DOHH2 (cell line): Measurements from ENCODE around the gene IRF1.

Source experiments
- H3F3A ChIP-seq: fragments of 200-600 bp; sonication (generic), shearing (Covaris generic); 2 replicates; pipeline ENCODE4 v1.6.0; 2016; ENCODE audit warnings: antibody characterized with exemption, mild to moderate bottlenecking; ENCODE audit not compliant: control insufficient read depth, insufficient read depth
- H3K27ac ChIP-seq: fragments of 200-600 bp; sonication (generic); 2 replicates; pipeline ENCODE4 v1.5.1; 2014; ENCODE audit warnings: low read depth, mild to moderate bottlenecking, low read length, moderate library complexity
- H3K27me3 ChIP-seq: fragments of 200-600 bp; sonication (generic); 2 replicates; pipeline ENCODE4 v1.6.1; 2014; ENCODE audit warnings: mild to moderate bottlenecking, low read length, mixed read lengths; ENCODE audit not compliant: control insufficient read depth
- H3K36me3 ChIP-seq: fragments of 200-600 bp; sonication (generic); 2 replicates; pipeline ENCODE4 v1.6.1; 2014; ENCODE audit warnings: mild to moderate bottlenecking, low read length, moderate library complexity, mixed read lengths; ENCODE audit not compliant: control insufficient read depth
- H3K4me1 ChIP-seq: fragments of 200-600 bp; sonication (generic); 2 replicates; pipeline ENCODE4 v1.6.1; 2014; ENCODE audit warnings: mild to moderate bottlenecking, low read length, mixed read lengths; ENCODE audit not compliant: control insufficient read depth
- H3K4me2 ChIP-seq: fragments of 200-600 bp; sonication (generic); 2 replicates; pipeline ENCODE4 v1.6.0; 2014; ENCODE audit warnings: mild to moderate bottlenecking, low read length, moderate library complexity
- H3K4me3 ChIP-seq: fragments of 200-600 bp; sonication (generic); 2 replicates; pipeline ENCODE4 v1.5.1; 2014; ENCODE audit warnings: mild to moderate bottlenecking, low read length, mixed read lengths
- H3K79me2 ChIP-seq: fragments of 200-600 bp; sonication (generic); 2 replicates; pipeline ENCODE4 v1.6.1; 2014; ENCODE audit warnings: mild to moderate bottlenecking, low read length, mixed read lengths; ENCODE audit not compliant: control insufficient read depth
- H3K9me2 ChIP-seq: fragments of 200-600 bp; sonication (generic); replicated peaks from 2 replicates; pipeline ENCODE4 v1.6.1; 2014; ENCODE audit warnings: mild to moderate bottlenecking, low read length, mixed read lengths; ENCODE audit not compliant: control insufficient read depth
- H3K9me3 ChIP-seq: fragments of 200-600 bp; sonication (generic); 2 replicates; pipeline ENCODE4 v1.6.1; 2014; ENCODE audit warnings: antibody characterized with exemption, low read length, mixed read lengths; ENCODE audit not compliant: control insufficient read depth, insufficient read depth
- H4K20me1 ChIP-seq: fragments of 200-600 bp; sonication (generic); 2 replicates; pipeline ENCODE4 v1.6.0; 2014; ENCODE audit warnings: low read depth, mild to moderate bottlenecking, antibody characterized with exemption, low read length, moderate library complexity; ENCODE audit not compliant: control insufficient read depth, insufficient read depth
- EZH2phosphoT487 ChIP-seq: fragments of 200-600 bp; sonication (generic); IDR thresholded peaks from 2 replicates; pipeline ENCODE4 v1.6.1; 2017; ENCODE audit warnings: borderline replicate concordance, mild to moderate bottlenecking, antibody characterized with exemption, low read length, moderate library complexity, mixed read lengths
- TF ChIP-seq, protein P1 (sequence below): fragments of 200-600 bp; sonication (generic); IDR thresholded peaks from one replicate; pipeline ENCODE4 v1.5.1; 2014; ENCODE audit warnings: antibody characterized with exemption, mild to moderate bottlenecking, low read depth, low read length; ENCODE audit not compliant: poor library complexity, severe bottlenecking

The IRF1 gene

GRCh38 chr5:132530946-132531345 lies 40.4 kb upstream of the IRF1 start:
- Histone ChIP-seq H4K20me1 (no peaks in the 10 kb centered on the region), H3K27me3 (peaks cover 35% of the 10 kb centered on the region), H3K9me2 (no peaks in the 10 kb centered on the region), H3K27ac (no peak overlapping the region), H3K4me3 (no peak overlapping the region), H3K4me2 (no peak overlapping the region), H3K9me3 (no peaks in the 10 kb centered on the region), H3K79me2 (no peaks in the 10 kb centered on the region), H3K36me3 (no peaks in the 10 kb centered on the region), H3F3A (no peaks in the 10 kb centered on the region), H3K4me1 (peaks cover 13% of the 10 kb centered on the region)
- TF ChIP-seq, protein P1, sequence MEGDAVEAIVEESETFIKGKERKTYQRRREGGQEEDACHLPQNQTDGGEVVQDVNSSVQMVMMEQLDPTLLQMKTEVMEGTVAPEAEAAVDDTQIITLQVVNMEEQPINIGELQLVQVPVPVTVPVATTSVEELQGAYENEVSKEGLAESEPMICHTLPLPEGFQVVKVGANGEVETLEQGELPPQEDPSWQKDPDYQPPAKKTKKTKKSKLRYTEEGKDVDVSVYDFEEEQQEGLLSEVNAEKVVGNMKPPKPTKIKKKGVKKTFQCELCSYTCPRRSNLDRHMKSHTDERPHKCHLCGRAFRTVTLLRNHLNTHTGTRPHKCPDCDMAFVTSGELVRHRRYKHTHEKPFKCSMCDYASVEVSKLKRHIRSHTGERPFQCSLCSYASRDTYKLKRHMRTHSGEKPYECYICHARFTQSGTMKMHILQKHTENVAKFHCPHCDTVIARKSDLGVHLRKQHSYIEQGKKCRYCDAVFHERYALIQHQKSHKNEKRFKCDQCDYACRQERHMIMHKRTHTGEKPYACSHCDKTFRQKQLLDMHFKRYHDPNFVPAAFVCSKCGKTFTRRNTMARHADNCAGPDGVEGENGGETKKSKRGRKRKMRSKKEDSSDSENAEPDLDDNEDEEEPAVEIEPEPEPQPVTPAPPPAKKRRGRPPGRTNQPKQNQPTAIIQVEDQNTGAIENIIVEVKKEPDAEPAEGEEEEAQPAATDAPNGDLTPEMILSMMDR, result no peak
- no peak for TF ChIP-seq EZH2phosphoT487

- H3K9me2 ChIP-seq, result no peaks in the 10 kb centered on the region
- no peak for TF ChIP-seq EZH2phosphoT487
- TF ChIP-seq, protein P1, result no peak
- H3K4me3 ChIP-seq, result no peak overlapping the region
- H3K27ac ChIP-seq, result no peak overlapping the region
- H3K9me3 ChIP-seq, result no peaks in the 10 kb centered on the region
- H3K4me2 ChIP-seq, result no peak overlapping the region
- no peaks in the 10 kb centered on the region for H4K20me1 ChIP-seq
- H3K4me1 ChIP-seq, result peaks cover 24% of the 10 kb centered on the region
- no peaks in the 10 kb centered on the region for H3F3A ChIP-seq
- H3K27me3 ChIP-seq, result peaks cover 20% of the 10 kb centered on the region
- H3K36me3 ChIP-seq, result no peaks in the 10 kb centered on the region
- no peaks in the 10 kb centered on the region for H3K79me2 ChIP-seq
Measured at GRCh38 chr5:132528866-132529634, 38.5 kb upstream of the IRF1 start.

GRCh38 chr5:132528021-132528420 lies 37.4 kb upstream of the IRF1 start:
- Histone ChIP-seq H3K27ac (no peak overlapping the region), H3K4me1 (peaks cover 24% of the 10 kb centered on the region), H3K9me3 (no peaks in the 10 kb centered on the region), H4K20me1 (no peaks in the 10 kb centered on the region), H3K79me2 (no peaks in the 10 kb centered on the region), H3K4me2 (no peak overlapping the region), H3F3A (no peaks in the 10 kb centered on the region), H3K9me2 (no peaks in the 10 kb centered on the region), H3K27me3 (peaks cover 20% of the 10 kb centered on the region), H3K4me3 (no peak overlapping the region), H3K36me3 (no peaks in the 10 kb centered on the region)
- TF ChIP-seq EZH2phosphoT487, result no peak

DNA sequence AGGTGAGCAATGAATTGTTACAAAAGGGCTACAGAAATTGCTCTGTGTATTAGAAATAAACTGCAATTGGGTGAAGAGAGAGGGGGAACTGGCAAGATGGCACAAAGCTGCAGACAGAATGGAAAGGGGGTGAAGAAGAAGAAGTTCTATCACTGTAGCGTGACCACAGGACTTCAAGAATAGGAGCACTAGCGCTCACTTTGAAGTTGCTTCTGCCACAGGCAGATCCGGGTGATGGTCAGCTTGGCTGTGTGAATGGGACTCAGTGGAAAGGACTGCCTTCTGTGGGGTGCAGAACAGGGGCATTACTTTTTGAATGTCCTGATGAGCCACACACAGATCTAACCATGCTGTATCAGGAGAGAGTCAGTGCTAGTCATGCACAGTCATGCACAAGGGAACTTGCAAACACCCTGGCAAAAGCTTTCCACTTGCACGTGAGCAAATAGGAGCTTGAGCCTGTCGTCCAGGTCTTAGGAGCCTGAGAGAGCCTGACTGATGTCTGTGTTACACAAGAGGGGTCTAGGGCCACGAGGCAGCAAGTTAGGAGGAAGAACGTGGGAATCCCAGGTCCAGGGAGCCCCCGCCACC lies 36.5 kb upstream of the IRF1 start:
- no peak overlapping the region for H3K27ac ChIP-seq
- H3F3A ChIP-seq, result no peaks in the 10 kb centered on the region
- H3K79me2 ChIP-seq, result no peaks in the 10 kb centered on the region
- no peaks in the 10 kb centered on the region for H4K20me1 ChIP-seq
- H3K9me3 ChIP-seq, result no peaks in the 10 kb centered on the region
- peaks cover 17% of the 10 kb centered on the region for H3K27me3 ChIP-seq
- peaks cover 24% of the 10 kb centered on the region for H3K4me1 ChIP-seq
- TF ChIP-seq, protein P1, result peak; percentile 26
- no peak for TF ChIP-seq EZH2phosphoT487
- peak overlapping the region; percentile 69 for H3K4me2 ChIP-seq
- peak overlapping the region; percentile 47; the same call in 1 of the 2 replicates for H3K4me3 ChIP-seq
- no peaks in the 10 kb centered on the region for H3K9me2 ChIP-seq
- no peaks in the 10 kb centered on the region for H3K36me3 ChIP-seq
